ENCODE results near the gene CXCL3.

DNA sequence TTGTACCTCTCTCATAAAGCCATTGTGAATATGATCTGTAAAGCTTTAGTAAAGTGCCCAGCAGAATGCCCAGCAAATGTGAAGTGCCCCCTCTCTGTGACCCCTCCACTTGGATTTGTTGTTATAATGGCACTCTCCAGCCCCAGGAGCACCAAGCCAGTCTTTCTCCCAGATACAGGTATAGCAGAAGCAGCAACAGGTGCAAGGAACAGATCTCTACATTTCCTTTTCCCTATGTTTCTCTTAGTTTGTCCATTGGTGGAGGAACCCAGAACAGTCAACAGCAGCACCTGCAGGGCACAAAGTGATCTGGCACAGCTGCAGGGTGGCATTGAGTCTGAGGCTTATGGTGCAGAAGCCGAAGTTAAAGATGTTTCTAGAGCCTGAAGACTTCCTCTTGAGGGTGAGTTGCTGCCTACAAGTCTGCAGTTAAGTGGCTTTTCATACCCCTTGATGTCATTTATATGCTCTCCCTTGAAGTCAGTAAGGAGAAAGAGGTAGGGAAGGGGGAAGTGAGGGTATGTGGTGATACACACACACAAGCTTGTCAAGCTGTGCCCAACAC, 16.1 kb upstream of the CXCL3 start:
- TF ChIP-seq, protein P1, sequence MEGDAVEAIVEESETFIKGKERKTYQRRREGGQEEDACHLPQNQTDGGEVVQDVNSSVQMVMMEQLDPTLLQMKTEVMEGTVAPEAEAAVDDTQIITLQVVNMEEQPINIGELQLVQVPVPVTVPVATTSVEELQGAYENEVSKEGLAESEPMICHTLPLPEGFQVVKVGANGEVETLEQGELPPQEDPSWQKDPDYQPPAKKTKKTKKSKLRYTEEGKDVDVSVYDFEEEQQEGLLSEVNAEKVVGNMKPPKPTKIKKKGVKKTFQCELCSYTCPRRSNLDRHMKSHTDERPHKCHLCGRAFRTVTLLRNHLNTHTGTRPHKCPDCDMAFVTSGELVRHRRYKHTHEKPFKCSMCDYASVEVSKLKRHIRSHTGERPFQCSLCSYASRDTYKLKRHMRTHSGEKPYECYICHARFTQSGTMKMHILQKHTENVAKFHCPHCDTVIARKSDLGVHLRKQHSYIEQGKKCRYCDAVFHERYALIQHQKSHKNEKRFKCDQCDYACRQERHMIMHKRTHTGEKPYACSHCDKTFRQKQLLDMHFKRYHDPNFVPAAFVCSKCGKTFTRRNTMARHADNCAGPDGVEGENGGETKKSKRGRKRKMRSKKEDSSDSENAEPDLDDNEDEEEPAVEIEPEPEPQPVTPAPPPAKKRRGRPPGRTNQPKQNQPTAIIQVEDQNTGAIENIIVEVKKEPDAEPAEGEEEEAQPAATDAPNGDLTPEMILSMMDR (conservative IDR thresholded peaks at IDR 0.05; ENCODE audit: low read length): no peak
- no peak for TF ChIP-seq EZH2phosphoT487 (IDR thresholded peaks at IDR 0.05; ENCODE audit: borderline replicate concordance, low read depth, low read length)
